IMR-90 (cell line): ENCODE measurements around the gene PPP4C. TPM values are rescaled to one million over a fixed set of nuclear protein-coding genes. Genes with fewer than 3 reads are reported as not detected.

ENCODE experiments used
- ATAC-seq: fragments of 200-7000 bp; cut with Tn5 transposase; 2 replicates; pipeline ENCODE4 v1.9.1; 2020; ENCODE audit warnings: low read depth, mild to moderate bottlenecking, moderate library complexity
- BruUV-seq: library from RNA; stranded (reverse); fragments of 400-500 nt; replicated peaks from 2 replicates; lab custom pipeline; 2021; lab: Mats Ljungman, UMichigan
- CTCF ChIA-PET: fragments of 300-600 bp; formaldehyde crosslinking; extraction: SDS; loops from one replicate; lab custom pipeline; 2021; ENCODE audit warnings: antibody characterized with exemption; lab: Yijun Ruan, JAX
- POLR2A ChIA-PET: fragments of 300-600 bp; sonication (Branson Sonifier 250); formaldehyde crosslinking; loops from one replicate; lab custom pipeline; 2022; ENCODE audit warnings: antibody characterized with exemption; ENCODE audit not compliant: unreplicated experiment; lab: Charles Lee
- DNase-seq: peaks from one replicate; pipeline ENCODE4 v3.0.0; 2013
- H2AFZ ChIP-seq: replicated peaks from 2 replicates; pipeline ENCODE3; 2013; ENCODE audit warnings: low read length, mild to moderate bottlenecking; ENCODE audit not compliant: poor library complexity
- H2AK5ac ChIP-seq: 2 replicates; pipeline ENCODE4 v1.6.1; 2013; ENCODE audit warnings: low read depth, low read length, inconsistent platforms
- H2AK9ac ChIP-seq: replicated peaks from 2 replicates; pipeline ENCODE3; 2013; ENCODE audit warnings: mild to moderate bottlenecking, low read depth, low read length, moderate library complexity; ENCODE audit not compliant: poor library complexity
- H2BK120ac ChIP-seq: 2 replicates; pipeline ENCODE4 v1.6.1; 2013; ENCODE audit warnings: low read depth, low read length, inconsistent platforms
- H2BK15ac ChIP-seq: 3 replicates; pipeline ENCODE4 v1.6.1; 2013; ENCODE audit warnings: low read depth, low read length, inconsistent platforms
- H2BK20ac ChIP-seq: 2 replicates; pipeline ENCODE4 v1.6.1; 2013; ENCODE audit warnings: low read depth, mild to moderate bottlenecking, inconsistent platforms, low read length, moderate library complexity
- H2BK5ac ChIP-seq: 2 replicates; pipeline ENCODE4 v1.6.1; 2013; ENCODE audit warnings: mild to moderate bottlenecking, low read depth, low read length, inconsistent platforms; ENCODE audit not compliant: poor library complexity, severe bottlenecking
- H3K14ac ChIP-seq: replicated peaks from 2 replicates; pipeline ENCODE4 v1.6.1; 2013; ENCODE audit warnings: low read depth, low read length, inconsistent platforms
- H3K18ac ChIP-seq: 2 replicates; pipeline ENCODE4 v1.6.1; 2013; ENCODE audit warnings: low read depth, low read length, control low read depth
- H3K23ac ChIP-seq: 2 replicates; pipeline ENCODE4 v1.6.1; 2013; ENCODE audit warnings: low read depth, low read length, inconsistent platforms
- H3K27ac ChIP-seq: 2 replicates; pipeline ENCODE4 v1.5.1; 2013; ENCODE audit warnings: mild to moderate bottlenecking, control low read depth, low read length; ENCODE audit not compliant: insufficient read depth
- H3K27me3 ChIP-seq: 2 replicates; pipeline ENCODE4 v1.6.1; 2013; ENCODE audit warnings: low read length; ENCODE audit not compliant: control insufficient read depth, insufficient read depth
- H3K36me3 ChIP-seq: 2 replicates; pipeline ENCODE4 v1.6.1; 2013; ENCODE audit warnings: low read length, mixed read lengths; ENCODE audit not compliant: control insufficient read depth, insufficient read depth
- H3K4ac ChIP-seq: 2 replicates; pipeline ENCODE4 v1.6.1; 2013; ENCODE audit warnings: low read depth, low read length, inconsistent platforms
- H3K4me1 ChIP-seq: 2 replicates; pipeline ENCODE4 v1.6.1; 2013; ENCODE audit warnings: low read length, mixed read lengths; ENCODE audit not compliant: control insufficient read depth, insufficient read depth
- H3K4me2 ChIP-seq: 2 replicates; pipeline ENCODE4 v1.6.1; 2013; ENCODE audit warnings: low read depth, mild to moderate bottlenecking, control low read depth, low read length, moderate library complexity
- H3K4me3 ChIP-seq: 2 replicates; pipeline ENCODE4 v1.5.1; 2013; ENCODE audit warnings: low read depth, mild to moderate bottlenecking, control low read depth, low read length, moderate library complexity; ENCODE audit not compliant: insufficient read depth
- H3K56ac ChIP-seq: 2 replicates; pipeline ENCODE4 v1.6.1; 2013; ENCODE audit warnings: low read length, inconsistent platforms; ENCODE audit not compliant: insufficient read depth; ENCODE audit errors: extremely low read depth
- H3K79me1 ChIP-seq, 2 experiments: 2 replicates each; pipeline ENCODE4 v1.6.1; 2013; ENCODE audit warnings: low read length in 2 of 2, inconsistent platforms in 1 of 2, low read depth in 1 of 2
- H3K9ac ChIP-seq: 2 replicates; pipeline ENCODE4 v1.6.1; 2013; ENCODE audit warnings: low read depth, low read length, control low read depth
- H3K9me1 ChIP-seq: 2 replicates; pipeline ENCODE4 v1.6.1; 2013; ENCODE audit warnings: low read length, inconsistent platforms; ENCODE audit not compliant: insufficient read depth
- H3K9me3 ChIP-seq: 2 replicates; pipeline ENCODE4 v1.6.1; 2013; ENCODE audit warnings: low read length; ENCODE audit not compliant: control insufficient read depth, insufficient read depth
- H4K20me1 ChIP-seq: 2 replicates; pipeline ENCODE4 v1.6.1; 2013; ENCODE audit warnings: low read length, inconsistent platforms; ENCODE audit not compliant: insufficient read depth
- H4K5ac ChIP-seq: 2 replicates; pipeline ENCODE4 v1.6.1; 2013; ENCODE audit warnings: mild to moderate bottlenecking, low read depth, low read length, control low read depth
- H4K8ac ChIP-seq, 2 experiments: 2 replicates each; pipeline ENCODE4 v1.6.1; 2013; ENCODE audit warnings: low read depth in 2 of 2, low read length in 2 of 2, control low read depth in 1 of 2, inconsistent platforms in 1 of 2
- H4K91ac ChIP-seq: 2 replicates; pipeline ENCODE4 v1.6.1; 2013; ENCODE audit warnings: low read depth, low read length, inconsistent platforms; ENCODE audit not compliant: insufficient read depth
- BHLHE40 ChIP-seq: fragments of 150-350 bp; IDR thresholded peaks from 2 replicates; pipeline ENCODE4 v1.6.1; 2016; ENCODE audit warnings: mild to moderate bottlenecking, low read depth, low read length
- CEBPB ChIP-seq: IDR thresholded peaks from 2 replicates; pipeline ENCODE4 v1.6.1; 2012; ENCODE audit warnings: low read depth, low read length, improper control_type of control experiment
- CHD1 ChIP-seq: IDR thresholded peaks from 2 replicates; pipeline ENCODE4 v1.6.1; 2012; ENCODE audit warnings: low read depth, low read length, improper control_type of control experiment
- FOS ChIP-seq: fragments of 150-350 bp; IDR thresholded peaks from 2 replicates; pipeline ENCODE4 v1.6.1; 2016; ENCODE audit warnings: low read depth, low read length
- MAZ ChIP-seq: IDR thresholded peaks from 2 replicates; pipeline ENCODE4 v1.6.1; 2012; ENCODE audit warnings: low read depth, mild to moderate bottlenecking, low read length, improper control_type of control experiment, moderate library complexity, borderline replicate concordance
- RAD21 ChIP-seq: IDR thresholded peaks from 2 replicates; pipeline ENCODE4 v1.6.1; 2012; ENCODE audit warnings: low read length, improper control_type of control experiment
- RCOR1 ChIP-seq: IDR thresholded peaks from 2 replicates; pipeline ENCODE4 v1.6.1; 2012; ENCODE audit warnings: mild to moderate bottlenecking, low read length, improper control_type of control experiment; ENCODE audit not compliant: insufficient replicate concordance
- RFX5 ChIP-seq: IDR thresholded peaks from 2 replicates; pipeline ENCODE4 v1.8.0; 2012; ENCODE audit warnings: low read depth, mild to moderate bottlenecking, low read length, moderate library complexity
- WGBS, 2 experiments: methylation state at CpG; one replicate each; pipeline versions ENCODE4 v1.1.5 to v1.1.7; 2013; ENCODE audit warnings: missing lambda C conversion rate in 2 of 2; ENCODE audit not compliant: insufficient read length in 1 of 2; ENCODE audit errors: extremely low coverage in 2 of 2; 5-methylcytosine and 5-hydroxymethylcytosine counted together
- dilution Hi-C: fragments of 300-500 bp; cut with HindIII; formaldehyde crosslinking; loops from one replicate; pipeline ENCODE4 v1.14.3; 2018; ENCODE audit warnings: low sequenced_read_pairs; ENCODE audit not compliant: unreplicated experiment
- in situ Hi-C: fragments of 300-500 bp; cut with MboI; formaldehyde crosslinking; loops from 3 replicates; pipeline ENCODE4 v1.14.3; 2019; ENCODE audit warnings: low sequenced_read_pairs, inconsistent platforms, mixed read lengths
- intact Hi-C: fragments of 100-400 bp; cut with micrococcal nuclease; formaldehyde crosslinking; loops from 2 replicates; pipeline ENCODE4 v1.10.0; 2022
- polyA plus RNA-seq, 3 experiments: library from polyadenylated mRNA; depleted of rRNA; stranded (reverse); fragments of >200 nt; gene quantifications; 2 replicates each; pipeline ENCODE4 v1.2.3, GENCODE V29; 2012; ENCODE audit warnings: low replicate concordance in 1 of 3
- total RNA-seq: library from RNA; depleted of rRNA; stranded (reverse); fragments of >200 nt; gene quantifications from 2 replicates; pipeline ENCODE4 v1.2.3, GENCODE V29; 2012
- TF ChIP-seq, protein P1 (sequence below): conservative IDR thresholded peaks from 2 replicates; pipeline ENCODE4 v1.5.1; 2012; ENCODE audit warnings: mild to moderate bottlenecking, low read depth, low read length, improper control_type of control experiment
- TF ChIP-seq, protein P2 (sequence below): fragments of 150-350 bp; IDR thresholded peaks from 2 replicates; pipeline ENCODE4 v1.6.1; 2017; ENCODE audit warnings: mild to moderate bottlenecking, antibody characterized with exemption, low read length, low read depth
- TF ChIP-seq, protein P3 (sequence below): fragments of 150-350 bp; IDR thresholded peaks from 2 replicates; pipeline ENCODE4 v1.6.1; 2016; ENCODE audit warnings: low read depth, mild to moderate bottlenecking, low read length, moderate library complexity, borderline replicate concordance

PPP4C gene
- total and polyA plus RNA-seq, 2 of the 4 experiments (the other 2 are of a cell fraction): 200 to 209 TPM

DNA sequence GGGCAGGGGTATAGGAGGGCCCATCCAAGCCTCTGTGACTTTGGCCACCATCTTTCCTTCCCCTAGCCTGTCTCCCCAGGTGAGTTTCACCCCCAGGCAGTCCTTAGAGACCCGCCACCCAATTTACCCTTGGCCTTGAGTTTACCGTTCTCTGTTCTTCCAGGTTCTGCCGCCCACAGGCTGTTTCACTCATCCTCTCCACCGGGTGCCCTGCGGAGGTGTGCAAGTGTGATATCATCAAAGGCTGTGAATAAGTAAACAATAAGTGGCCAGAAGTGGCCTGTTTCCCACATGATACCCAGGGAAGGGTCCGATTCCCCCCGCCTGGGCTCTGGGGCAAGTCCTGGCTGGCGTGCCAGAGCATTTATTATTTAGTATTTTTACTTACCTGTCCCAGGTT is 29.6 kb upstream of the PPP4C start:
- Histone ChIP-seq H3K9me1 (peaks cover 6% of the 10 kb centered on the region), H4K8ac (no peak overlapping the region), H2BK5ac (no peak overlapping the region), H3K27ac (no peak overlapping the region), H3K79me1 (peaks cover 0 to 5% of the 10 kb centered on the region in 2 experiments; a peak in 1 of 4 replicates), H2AFZ (peak overlapping the region; percentile 15), H3K4me3 (no peak overlapping the region), H4K20me1 (no peaks in the 10 kb centered on the region), H2BK15ac (no peak overlapping the region), H3K14ac (no peak overlapping the region), H3K4ac (no peak overlapping the region), H2BK20ac (no peak overlapping the region), H2BK120ac (no peak overlapping the region), H3K18ac (no peak overlapping the region), H3K9me3 (no peaks in the 10 kb centered on the region), H3K27me3 (peaks cover 2% of the 10 kb centered on the region; the same call in 1 of the 2 replicates), H3K23ac (no peak overlapping the region), H3K36me3 (no peaks in the 10 kb centered on the region), H3K4me2 (no peak overlapping the region), H3K9ac (no peak overlapping the region), H3K4me1 (no peaks in the 10 kb centered on the region), H4K91ac (no peak overlapping the region), H3K56ac (no peak overlapping the region), H2AK9ac (no peak overlapping the region), H4K5ac (no peak overlapping the region), H2AK5ac (no peak overlapping the region)
- ATAC-seq (no peak), DNase-seq (no peak)
- ChIA-PET POLR2A (no interaction called here), CTCF (no interaction called here)
- in situ Hi-C loops (no loop called here), dilution Hi-C loops (no loop called here), intact Hi-C loops (no loop called here)
- TF ChIP-seq MAZ (no peak), FOS (no peak), RAD21 (no peak), BHLHE40 (no peak), RFX5 (no peak), CHD1 (no peak), CEBPB (no peak), RCOR1 (no peak)
- TF ChIP-seq, protein P1, sequence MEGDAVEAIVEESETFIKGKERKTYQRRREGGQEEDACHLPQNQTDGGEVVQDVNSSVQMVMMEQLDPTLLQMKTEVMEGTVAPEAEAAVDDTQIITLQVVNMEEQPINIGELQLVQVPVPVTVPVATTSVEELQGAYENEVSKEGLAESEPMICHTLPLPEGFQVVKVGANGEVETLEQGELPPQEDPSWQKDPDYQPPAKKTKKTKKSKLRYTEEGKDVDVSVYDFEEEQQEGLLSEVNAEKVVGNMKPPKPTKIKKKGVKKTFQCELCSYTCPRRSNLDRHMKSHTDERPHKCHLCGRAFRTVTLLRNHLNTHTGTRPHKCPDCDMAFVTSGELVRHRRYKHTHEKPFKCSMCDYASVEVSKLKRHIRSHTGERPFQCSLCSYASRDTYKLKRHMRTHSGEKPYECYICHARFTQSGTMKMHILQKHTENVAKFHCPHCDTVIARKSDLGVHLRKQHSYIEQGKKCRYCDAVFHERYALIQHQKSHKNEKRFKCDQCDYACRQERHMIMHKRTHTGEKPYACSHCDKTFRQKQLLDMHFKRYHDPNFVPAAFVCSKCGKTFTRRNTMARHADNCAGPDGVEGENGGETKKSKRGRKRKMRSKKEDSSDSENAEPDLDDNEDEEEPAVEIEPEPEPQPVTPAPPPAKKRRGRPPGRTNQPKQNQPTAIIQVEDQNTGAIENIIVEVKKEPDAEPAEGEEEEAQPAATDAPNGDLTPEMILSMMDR: no peak
- TF ChIP-seq, protein P2, sequence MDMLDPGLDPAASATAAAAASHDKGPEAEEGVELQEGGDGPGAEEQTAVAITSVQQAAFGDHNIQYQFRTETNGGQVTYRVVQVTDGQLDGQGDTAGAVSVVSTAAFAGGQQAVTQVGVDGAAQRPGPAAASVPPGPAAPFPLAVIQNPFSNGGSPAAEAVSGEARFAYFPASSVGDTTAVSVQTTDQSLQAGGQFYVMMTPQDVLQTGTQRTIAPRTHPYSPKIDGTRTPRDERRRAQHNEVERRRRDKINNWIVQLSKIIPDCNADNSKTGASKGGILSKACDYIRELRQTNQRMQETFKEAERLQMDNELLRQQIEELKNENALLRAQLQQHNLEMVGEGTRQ: no peak
- TF ChIP-seq, protein P3, sequence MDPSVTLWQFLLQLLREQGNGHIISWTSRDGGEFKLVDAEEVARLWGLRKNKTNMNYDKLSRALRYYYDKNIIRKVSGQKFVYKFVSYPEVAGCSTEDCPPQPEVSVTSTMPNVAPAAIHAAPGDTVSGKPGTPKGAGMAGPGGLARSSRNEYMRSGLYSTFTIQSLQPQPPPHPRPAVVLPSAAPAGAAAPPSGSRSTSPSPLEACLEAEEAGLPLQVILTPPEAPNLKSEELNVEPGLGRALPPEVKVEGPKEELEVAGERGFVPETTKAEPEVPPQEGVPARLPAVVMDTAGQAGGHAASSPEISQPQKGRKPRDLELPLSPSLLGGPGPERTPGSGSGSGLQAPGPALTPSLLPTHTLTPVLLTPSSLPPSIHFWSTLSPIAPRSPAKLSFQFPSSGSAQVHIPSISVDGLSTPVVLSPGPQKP: no peak
- 42% methylated on average over 2 of the region's 8 CpGs; no CpG with 5 or more reads in 1 of the 2 experiments for WGBS, 2 experiments
- no TSS peak for BruUV-seq
